HCEC 1CT (cell line): ENCODE data around the gene AMPD2.

ENCODE experiments used
- DNase-seq: peaks from one replicate; pipeline ENCODE4 v3.0.0-alpha.2; 2017

The AMPD2 gene

DNA sequence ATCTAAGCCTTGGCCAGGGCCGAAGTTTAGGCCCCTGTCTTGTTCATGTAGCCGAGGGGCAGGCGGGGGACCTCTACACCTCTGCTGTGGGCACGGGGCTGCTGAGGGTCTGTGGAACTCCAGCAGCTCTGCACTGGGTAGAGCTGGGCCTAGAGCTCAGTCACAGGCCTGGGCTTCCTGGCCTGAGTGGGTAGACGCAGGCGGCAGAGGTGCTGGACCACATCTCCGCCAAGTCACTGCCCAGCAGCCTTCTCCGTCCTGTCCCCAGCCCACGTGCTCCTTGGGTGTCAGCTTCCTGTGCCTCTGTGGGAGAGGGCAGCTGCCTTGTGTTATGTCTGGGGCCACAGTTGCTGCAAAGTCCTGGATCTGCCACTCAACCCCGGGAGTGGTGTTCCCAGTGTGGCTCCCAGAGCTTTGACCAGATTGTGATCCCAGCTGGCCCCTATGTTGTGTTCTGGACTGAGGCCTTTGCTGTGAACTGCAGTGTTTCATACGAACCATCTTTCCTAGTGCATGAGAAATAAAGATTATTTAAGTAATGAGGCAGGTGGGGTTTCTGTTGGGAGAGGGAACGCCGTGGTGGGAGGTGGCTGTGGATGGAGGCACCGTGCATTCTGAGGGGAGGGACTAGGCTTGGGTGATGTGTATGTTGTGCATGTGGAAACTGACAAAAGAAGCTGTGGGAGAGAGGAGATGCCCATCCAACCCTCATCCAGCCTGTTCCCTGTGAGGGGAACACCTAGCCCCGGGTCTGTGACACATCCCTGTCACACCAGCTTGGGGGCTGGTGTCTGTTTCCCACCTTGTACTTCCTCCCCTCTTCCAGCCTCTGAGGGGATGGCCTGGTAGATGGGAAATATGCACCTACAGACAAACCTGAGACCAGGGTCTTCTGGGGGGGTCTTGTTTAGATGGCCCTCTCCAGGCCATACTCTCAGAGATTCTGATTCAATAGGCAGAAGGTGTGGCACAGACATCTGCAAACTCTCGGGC is 12.2 kb downstream of the AMPD2 start:
- no peak for DNase-seq

DNA sequence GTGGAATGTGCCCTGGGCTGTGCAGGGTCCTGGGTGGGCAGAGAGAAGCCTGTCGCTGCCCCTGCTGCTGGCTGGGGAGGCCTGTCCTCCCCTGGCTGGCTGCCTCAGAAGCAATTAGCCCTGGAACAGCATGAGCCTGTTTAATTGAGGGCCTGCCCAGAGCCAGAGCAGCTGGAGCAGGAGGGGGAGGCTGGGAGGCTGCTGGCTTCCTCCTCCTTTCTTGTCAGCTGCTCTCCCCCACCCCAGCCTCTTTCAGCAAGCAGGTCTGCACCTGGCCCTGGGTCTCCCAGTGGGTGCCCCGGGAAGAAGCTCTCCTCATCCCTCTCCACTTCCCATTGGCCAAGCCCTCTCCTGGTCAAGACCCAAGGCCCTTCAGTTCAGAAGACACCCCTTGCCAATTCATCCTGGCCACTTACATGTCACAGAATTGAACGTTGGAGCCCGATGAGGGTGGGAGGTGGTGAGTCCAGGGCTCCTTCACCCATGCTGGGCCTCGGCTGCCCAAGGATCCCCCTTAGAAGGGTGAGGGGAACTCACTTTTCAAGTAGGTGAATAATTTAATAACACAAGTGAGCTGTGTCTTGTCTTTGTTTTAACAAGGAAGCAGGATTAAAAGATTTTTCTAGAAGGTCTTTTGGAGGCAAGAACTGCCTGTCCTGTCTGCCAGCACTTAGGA is 13.2 kb downstream of the AMPD2 start:
- no peak for DNase-seq

DNA sequence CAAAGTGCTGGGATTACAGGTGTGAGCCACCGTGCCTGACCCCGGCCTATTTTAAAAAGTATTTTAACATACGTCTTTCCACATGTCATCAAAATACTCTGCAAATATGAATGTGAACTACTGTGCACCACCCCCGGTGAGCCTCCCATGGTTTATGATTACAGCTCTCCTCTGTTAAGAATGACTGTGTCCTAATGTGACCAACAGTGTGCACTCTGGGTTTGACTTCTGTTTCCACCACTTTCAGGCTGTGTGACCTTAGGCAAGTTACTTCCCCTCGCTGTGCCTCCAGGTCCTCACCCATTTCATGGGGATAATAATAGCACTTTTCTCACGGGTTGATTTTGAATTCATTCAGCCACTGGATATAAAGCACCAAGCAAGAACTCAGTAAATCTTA is 14.7 kb downstream of the AMPD2 start:
- no peak for DNase-seq

DNA sequence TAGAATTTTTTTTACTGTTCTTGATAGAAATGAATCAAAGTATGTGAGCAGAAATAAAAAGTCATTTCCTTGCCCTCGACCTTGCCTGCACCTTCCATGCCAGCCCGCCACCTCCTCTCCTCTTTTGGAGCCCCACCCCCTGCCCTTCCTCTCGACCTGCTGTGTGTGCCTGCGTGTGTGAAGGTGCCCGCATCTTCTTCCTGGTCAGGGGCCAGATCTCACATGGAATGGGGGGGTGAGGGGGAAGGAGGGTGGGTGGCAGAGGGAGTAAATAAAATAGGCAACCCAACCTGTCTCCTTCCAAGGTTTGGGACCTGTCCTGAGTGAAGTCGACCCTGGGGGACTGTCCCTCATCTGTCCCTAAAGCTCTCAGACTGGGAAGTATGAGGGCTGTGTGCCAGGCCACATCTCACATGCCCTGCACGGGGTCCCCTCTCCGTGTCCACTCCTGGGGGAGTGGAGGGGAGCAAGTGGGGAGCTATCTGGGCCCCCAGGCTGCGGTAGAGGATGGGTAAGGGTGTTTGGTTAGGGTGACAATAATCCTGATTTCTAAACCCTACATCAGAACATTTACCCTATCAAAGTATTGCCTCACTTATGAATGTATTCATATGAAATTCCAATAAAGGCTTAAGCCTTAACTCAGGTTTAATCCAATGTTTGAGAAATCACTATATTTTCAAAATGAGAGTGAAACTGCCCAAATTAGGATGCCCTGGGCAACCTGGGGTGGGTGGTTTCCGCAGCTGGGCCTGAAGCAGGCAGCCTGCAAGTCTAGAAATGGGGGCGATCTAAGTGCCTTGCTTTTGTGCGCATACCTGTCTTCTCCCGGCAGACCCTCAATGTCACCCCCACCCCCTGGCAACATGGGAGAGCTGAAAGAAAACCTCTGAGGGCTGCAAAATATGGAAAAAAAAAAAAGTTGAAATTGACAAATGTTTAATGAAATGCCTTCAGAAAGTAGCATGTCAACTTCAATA is 15.4 kb downstream of the AMPD2 start:
- no peak for DNase-seq

DNA sequence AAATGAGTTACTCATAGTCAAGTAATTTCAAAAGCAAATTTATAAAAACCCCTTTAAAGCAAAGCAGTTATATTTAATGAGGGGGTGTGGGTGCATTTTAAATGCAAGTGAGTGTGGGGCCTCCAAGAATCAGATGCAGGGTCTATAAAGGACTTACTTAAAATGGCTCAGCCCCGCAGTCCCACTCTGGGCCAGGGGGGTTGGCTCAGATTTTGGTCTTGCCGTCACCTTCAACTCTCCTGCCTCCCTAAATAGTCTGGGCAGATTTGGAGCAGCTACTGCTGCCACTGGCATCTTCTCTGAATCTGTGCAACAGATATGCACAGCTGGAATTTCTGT is 16.2 kb downstream of the AMPD2 start:
- no peak for DNase-seq

DNA sequence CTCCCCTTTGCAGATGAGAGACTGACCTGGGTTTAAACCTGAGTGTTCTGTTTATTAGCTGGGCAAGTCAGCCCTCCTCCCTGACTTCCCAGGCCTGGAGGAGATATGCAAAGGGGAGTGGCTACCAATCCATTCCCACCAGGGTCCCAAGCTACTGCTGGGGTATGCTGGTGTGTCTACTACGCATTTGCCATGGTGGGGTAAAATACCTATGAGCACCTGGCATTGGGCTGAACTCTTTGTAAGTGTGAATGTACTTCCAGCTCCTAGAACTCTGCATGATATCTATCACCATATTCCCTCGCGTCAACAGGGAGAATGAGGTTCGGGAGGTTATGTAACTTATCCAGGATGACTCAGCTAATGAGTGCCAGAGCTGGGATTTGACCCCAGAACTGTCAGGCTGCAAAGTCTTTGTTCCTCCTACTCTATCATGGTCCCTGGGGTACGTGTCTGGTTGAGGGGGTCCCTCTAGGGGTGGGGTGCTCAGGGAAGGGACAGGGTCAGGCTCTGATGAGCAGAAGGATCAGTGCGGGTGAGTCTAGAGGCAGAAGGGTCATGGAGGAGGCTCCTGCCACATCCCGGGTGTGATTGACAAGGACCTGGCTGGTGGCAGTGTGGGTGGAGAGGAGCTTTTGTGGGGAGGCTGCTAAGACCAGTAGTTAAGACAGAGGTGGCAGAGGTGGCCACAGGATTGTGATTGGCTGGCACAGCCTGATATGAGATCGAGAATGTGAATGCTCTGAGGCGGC is 16.7 kb downstream of the AMPD2 start:
- peak; percentile 46 for DNase-seq

DNA sequence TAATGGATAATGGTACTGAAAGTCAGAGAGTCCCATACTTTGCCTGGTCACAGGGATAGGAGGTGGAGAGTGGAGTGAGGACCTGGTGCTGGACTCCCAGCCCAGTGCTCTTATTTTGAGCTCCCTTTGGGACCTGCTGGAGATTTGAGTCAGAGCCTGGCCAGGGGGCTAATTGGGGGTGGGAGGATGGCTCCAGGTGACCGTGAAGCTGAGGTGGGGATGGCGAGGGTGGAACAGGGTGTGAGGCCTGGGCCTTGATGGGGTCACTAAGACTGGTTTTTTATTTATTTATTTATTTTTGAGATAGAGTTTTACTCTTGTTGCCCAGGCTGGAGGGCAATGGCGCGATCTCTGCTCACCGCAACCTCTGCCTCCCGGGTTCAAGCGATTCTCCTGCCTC is 17.8 kb downstream of the AMPD2 start:
- DNase-seq: no peak

DNA sequence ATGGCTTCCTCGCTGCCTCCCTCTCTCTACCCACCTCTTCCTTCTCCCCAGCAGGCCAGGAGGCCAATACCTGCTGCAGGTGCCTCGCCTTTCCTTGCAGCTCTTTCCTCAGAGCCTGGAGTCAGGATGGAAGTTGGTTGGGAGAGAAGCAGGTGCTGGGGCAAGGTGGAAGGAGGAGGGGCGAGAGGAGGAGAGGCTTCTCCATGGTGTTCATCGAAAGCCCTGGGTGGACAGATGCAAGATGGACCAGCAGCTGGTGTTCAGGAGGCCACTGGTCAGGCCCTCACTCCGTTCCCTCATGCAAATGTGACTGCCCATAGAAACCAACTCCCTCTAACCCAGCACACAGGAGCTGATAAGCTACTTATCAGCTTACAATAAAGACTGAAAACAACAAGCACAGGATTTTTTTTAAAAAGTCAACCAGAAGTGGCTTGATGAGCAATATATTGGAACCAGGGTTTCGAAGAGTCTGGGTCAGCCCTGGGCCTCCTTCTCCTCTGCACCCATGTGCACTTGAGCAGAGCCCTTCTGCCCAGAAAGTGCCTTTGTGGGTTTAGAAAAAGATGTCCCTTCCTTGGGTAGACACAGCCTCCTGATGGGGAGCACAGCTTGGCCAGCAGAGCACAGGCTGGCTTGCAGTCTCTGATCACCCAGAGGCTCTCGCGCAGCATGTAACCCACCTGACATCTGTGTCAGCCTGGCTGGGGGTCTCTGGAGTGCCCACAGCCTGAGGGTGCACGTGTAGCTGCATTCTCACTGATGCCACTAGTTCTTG is 19.6 kb downstream of the AMPD2 start:
- no peak for DNase-seq

DNA sequence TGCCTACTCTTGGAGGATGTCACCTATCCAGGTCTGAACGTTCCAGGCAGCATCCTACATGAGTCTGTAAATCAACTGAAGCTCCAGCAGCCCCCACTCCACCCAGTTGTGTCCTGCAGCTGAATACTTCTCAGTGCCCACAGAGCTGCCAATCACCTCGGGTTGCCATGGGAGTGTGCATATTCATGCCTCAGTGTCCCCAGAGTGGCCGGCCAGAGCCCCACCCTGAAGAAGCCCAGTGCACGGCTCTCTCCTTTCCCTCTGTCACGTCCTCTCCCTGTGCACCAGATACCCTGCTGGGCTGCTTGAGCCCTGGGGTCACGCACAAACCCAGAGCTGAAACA is 20.2 kb downstream of the AMPD2 start:
- DNase-seq: no peak

DNA sequence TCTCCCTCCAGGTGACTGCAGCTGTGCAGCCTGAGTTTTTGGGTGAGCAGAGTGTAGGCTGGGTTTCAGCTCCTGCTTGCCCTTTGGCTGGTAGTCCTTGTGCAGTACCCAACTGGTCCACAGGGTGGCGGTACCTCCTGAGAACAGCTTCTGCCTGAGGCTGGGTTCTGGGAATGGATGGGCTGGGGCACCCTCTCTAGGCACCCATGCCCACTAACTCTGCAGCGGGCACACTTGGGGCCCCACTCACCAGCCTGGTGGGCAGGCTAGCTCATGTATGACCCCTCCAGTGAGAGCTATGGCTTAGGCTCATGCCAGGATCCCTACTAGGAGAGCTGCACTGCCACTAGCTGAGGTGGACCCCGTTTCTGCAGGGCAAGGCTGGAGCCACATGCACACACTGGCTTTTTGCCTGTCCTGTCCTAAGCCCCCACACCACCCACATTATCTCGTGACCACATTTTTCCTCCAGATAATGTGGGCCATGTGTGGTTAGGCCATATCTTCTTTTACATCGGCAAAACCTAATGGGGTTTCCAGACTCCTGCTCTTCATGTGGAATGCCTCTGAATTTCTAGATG is 20.7 kb downstream of the AMPD2 start:
- peak; percentile 32 for DNase-seq

DNA sequence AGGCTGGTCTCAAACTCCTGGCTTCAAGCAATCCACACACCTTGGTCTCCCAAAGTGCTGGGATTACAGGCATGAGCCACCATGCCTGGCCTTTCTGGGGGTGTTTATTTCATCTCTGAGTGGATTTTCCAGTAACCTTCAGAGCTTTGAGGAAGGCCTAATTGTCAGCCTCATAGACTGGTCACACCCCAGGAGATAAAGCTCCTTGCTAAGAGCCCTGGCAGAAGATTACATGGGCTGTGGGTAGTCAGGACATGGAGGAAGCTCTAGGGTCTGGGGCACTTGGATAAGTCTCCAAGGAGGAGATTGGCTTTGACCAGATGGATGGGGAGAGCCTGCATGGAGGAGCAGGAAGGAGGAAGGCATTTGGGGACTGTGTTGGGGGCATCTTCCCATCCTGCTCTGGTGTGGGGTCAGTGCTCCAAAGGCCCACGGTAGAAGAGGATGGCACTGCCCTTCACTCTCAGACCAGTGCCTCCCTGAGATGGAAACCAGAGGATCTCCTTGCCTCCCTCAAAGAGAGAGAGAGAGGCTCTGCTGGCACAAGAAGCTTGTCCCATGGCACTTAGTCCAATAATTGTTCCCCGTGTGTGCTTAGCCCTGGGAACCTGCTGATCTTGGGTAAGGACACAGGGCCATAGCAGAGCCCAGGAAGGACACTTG is 21.6 kb downstream of the AMPD2 start:
- no peak for DNase-seq

DNA sequence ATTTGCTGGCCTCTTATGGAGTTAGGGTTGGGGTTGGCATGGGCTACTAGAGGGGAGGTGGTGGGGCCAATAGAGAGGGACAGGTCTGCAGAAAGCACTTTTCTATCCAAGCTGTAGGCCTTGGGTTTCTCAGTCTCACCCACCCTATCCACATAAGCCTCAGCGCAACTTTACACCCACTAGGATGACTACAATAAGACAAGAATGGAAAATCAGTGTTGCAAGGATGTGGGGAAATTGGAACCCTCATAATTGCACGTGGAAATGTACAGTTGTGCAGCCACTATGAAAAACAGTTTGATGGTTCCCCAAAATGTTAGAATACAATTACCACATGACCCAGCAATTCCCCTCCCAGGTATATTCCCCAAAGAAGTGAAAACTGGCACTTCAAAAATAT is 22.2 kb downstream of the AMPD2 start:
- DNase-seq: no peak

DNA sequence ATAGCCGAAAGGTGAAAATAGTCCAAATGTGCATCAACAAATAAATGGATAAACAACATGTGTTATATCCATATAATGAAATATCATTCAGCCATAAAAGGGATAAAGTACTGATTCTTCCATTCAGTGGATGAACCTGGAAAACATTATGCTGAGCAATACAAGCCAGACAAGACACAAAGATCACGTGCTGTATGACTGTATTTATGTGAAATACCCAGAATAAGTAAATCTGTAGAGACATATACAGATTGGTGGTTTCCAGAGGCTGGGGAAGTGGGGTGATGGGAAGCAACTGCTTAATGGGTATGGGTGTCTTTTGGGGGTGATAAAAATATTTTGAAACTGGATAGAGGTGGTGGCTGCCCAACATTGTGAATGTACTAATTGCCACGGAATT is 23.0 kb downstream of the AMPD2 start:
- DNase-seq: peak; percentile 19

DNA sequence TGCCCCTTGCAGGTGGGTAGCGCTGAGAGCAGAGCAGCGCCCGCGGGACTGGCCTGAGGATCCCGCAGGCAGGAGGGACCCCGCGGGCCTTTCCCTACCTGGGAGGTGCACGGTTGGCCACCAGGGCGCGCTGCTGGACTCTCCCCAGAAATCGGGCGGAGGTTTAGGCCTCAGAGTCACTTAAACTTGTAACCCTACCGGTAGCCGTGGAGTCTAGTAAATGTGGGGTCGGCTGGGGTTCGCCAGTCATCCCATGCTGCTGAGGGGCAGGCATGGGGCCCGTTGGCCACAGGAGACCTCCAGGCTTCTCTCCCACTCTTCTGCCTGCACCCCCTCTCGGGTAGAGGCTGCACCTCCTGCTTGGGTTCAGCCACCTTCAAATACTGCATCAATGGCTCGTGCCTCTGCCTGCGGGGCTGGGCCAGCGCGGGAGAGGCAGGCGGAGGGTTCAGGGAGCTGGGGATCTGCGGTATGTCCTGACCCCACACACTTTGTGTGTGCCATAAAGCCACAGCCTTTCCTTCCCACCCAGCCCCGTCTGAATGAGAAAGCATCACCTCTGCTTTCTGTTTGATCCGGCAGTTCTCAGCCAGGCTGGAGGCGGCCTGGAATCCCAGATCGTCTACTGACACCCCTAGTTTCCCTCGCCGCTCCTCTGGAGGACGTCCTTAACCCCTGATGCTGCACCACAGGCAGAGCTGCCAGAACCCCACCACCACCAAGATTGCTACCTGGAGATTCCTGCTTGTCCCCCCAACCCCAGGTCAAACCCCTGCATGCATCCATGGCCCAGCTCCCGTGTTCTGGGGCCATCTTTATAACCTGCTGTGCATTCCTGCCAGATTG is 24.0 kb downstream of the AMPD2 start:
- DNase-seq: peak; percentile 53

DNA sequence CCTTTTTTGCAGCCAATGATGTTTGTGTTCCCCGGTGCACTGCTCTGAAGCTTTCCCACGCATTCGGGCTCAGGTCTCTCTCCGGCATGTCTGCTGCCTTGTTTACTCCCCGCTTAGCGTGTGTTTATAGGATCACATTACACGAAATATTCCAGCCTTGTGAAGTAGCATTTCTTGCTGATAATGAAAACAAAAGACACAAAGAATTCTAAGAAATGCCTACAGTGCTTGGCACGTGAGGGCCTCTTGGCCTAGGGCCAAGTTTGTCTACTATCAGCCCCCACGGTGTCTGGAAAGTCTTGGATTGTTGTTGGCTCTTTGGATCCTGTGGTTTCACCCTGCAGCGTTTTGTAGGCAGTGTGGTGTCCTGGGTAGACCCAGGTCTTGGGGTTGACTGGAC is 25.0 kb downstream of the AMPD2 start:
- DNase-seq: no peak

DNA sequence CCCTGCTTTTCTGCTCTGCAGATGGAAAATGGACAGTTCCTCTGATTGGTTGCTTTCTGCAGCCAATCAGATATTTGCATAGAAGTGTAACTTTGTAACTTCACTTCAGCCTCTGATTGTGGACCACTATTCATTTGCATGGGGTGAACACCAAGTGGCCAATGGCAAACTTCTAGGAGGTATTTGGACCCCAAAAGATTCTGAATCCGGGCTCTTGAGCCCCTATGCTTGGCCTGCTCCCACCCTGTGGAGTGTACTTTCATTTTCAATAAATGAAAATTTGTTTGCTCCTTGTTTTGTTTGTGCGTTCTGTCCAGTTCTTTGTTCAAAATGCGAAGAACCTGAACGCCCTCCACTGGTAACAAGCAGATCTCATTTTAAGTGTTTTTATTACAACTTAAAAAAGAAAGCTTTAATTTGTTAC is 29.9 kb downstream of the AMPD2 start:
- peak; percentile 57 for DNase-seq

DNA sequence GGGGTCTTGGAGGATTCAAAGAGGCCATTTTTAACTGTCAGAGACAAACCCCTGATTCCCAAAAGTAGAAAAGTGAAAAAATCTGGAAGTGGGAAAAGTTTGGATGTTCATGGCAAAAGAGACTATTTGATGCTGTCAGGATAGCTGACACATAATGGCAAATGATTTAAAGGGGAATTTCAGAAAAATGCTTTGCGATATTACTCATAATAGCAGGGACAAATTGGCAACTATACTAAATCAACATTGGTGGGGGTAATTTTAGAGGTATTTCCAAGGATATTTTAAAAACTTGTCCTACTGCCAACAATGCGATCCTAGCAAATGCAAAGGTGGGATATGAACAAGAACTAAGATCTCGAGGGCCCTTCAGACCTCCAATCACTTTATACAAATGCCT is 31.0 kb downstream of the AMPD2 start:
- no peak for DNase-seq

DNA sequence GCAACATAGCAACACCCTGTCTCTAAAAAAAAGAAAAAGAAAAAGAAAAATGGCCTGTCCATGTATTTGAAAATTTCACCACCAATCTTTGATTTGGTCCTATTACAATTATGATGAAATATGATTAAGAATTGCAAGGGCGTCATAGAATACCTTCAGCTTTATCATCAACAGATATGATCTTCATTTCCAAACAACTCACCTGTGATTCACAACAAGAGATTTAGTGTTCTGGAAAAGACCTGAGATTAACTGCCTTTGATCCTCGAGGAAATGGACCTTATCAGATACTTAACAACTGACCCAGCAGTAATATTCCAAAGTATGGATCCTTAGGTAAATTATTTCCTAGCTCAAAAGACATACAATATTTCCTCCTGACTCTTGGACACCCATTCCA is 32.8 kb downstream of the AMPD2 start:
- no peak for DNase-seq

DNA sequence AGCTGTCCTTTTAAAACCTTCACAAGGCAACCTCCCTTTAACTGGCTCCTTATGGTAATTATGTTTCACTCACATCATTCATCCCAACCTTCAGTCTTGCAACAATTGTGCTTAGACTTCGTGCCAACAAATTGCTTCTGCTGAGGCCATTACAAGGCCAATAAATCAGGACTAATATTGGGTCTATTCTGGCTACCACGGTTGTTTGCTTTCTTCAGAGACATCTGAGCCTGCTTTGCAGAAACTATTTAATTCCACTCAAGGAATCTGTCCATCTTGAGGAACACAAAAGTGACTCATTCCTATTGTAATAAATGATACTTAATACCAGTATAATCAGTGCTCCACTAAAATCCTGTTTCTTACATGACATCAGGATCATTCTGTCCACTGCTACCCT is 33.7 kb downstream of the AMPD2 start:
- no peak for DNase-seq

DNA sequence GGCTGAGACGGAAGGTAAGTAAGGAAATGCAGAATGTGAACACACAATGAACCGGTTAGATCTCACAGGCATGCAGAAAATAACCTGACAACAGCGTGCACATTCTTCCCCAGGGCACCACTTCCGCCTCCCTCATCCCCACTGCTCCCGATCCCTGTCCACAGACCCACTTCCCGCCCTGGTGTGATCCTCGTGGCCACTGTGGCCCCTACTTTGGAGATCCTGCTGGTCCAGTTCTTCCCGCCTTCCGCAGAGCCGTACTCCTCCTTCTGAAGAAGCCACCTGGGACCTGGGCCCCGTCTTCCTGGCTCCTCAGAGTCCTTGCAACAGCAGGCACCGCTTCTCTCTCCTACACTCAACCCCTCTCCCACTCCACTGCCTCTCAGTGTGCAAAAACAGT is 34.9 kb downstream of the AMPD2 start:
- no peak for DNase-seq
